Neutrophil (primary cell): ENCODE measurements around the gene PEX5L.

Experiments used
- H3K27ac ChIP-seq: fragments of 200-600 bp; sonication (generic); 2 replicates; pipeline ENCODE4 v1.5.1; 2016; ENCODE audit warnings: mild to moderate bottlenecking, moderate library complexity
- H3K27me3 ChIP-seq: fragments of 200-600 bp; sonication (generic); 2 replicates; pipeline ENCODE4 v1.6.0; 2016; ENCODE audit warnings: mild to moderate bottlenecking
- H3K36me3 ChIP-seq: fragments of 200-600 bp; sonication (generic); 2 replicates; pipeline ENCODE4 v1.5.1; 2017
- H3K4me1 ChIP-seq, 2 experiments: fragments of 200-600 bp in 1 of 2; sonication (generic) in 1 of 2; 1 replicate in 1 of 2; 2 replicates in 1 of 2; pipeline versions ENCODE4 v1.5.1 to v1.6.1; 2013 to 2016; ENCODE audit warnings: low read depth in 1 of 2, low read length in 1 of 2, mild to moderate bottlenecking in 1 of 2, moderate library complexity in 1 of 2; ENCODE audit not compliant: control insufficient read depth in 1 of 2, insufficient read depth in 1 of 2
- H3K4me3 ChIP-seq, 2 experiments: fragments of 200-600 bp in 1 of 2; sonication (generic) in 1 of 2; 1 replicate in 1 of 2; 2 replicates in 1 of 2; pipeline ENCODE4 v1.5.1; 2013 to 2016; ENCODE audit warnings: low read depth in 1 of 2, low read length in 1 of 2, mild to moderate bottlenecking in 1 of 2, moderate library complexity in 1 of 2
- H3K9me3 ChIP-seq: fragments of 200-600 bp; sonication (generic); 2 replicates; pipeline ENCODE4 v1.5.1; 2016
- TF ChIP-seq, protein P1 (sequence below): fragments of 200-600 bp; sonication (generic); IDR thresholded peaks from 2 replicates; pipeline ENCODE4 v1.5.1; 2016; ENCODE audit warnings: antibody characterized with exemption

The PEX5L gene

DNA sequence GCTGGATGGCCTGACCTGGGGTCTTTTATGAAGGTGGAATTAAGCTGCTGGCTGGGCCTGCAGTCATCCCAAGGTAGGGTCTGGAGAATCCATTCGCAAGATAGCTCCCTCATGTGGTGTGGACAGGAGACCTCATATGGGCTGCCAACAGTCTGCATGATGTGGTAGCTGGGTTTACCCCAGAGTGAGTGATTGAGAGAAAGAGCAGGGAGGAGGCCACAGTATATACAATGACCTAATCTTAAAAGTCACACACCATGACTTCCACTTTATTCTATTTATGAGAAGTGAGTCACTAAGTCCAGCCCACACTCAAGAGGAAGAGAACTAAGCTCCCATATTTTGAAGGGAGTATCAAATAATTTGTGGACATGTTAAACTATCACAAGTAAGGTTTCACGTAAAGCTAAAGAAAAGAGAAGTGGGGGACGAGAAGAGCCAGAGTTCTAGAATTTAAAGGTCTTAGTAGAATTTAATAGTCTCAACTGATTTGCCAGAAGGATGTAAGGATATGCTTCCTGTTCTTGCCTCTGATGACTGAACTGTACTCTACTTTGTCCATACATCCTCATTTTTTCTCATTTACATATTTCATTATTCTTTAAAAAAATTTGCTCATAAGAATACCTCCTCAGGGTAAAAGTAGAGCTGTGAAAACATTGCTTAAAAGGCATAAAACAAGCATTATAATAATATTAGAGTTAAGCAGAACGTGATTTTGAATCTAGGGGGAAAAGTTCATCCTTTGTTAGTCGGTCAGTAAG, 184.4 kb downstream of the PEX5L start:
- Histone ChIP-seq H3K9me3 (no peaks in the 10 kb centered on the region), H3K27ac (no peak overlapping the region), H3K36me3 (no peaks in the 10 kb centered on the region), H3K27me3 (no peaks in the 10 kb centered on the region), H3K4me1 (no peaks in the 10 kb centered on the region), H3K4me3 (no peak overlapping the region)
- TF ChIP-seq, protein P1, sequence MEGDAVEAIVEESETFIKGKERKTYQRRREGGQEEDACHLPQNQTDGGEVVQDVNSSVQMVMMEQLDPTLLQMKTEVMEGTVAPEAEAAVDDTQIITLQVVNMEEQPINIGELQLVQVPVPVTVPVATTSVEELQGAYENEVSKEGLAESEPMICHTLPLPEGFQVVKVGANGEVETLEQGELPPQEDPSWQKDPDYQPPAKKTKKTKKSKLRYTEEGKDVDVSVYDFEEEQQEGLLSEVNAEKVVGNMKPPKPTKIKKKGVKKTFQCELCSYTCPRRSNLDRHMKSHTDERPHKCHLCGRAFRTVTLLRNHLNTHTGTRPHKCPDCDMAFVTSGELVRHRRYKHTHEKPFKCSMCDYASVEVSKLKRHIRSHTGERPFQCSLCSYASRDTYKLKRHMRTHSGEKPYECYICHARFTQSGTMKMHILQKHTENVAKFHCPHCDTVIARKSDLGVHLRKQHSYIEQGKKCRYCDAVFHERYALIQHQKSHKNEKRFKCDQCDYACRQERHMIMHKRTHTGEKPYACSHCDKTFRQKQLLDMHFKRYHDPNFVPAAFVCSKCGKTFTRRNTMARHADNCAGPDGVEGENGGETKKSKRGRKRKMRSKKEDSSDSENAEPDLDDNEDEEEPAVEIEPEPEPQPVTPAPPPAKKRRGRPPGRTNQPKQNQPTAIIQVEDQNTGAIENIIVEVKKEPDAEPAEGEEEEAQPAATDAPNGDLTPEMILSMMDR = no peak

DNA sequence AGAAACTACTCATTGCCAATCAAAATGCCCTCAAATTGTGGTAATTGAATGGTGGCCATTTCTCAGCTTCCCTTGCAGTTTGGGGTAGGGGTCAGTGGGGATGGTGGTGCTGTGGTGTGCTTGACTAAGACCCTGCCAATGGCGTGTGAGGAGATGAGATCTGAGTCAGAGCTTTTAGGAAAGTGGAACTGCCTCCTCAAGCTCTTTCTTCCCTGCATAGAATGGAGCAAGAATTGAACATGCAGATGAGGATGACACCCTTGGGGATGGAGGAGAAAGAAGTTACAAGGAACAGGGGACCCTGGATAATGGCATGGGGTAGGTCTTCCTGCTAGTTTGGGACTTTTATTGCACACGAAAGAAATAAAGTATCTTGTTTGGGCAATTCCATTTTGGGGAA, 188.0 kb downstream of the PEX5L start:
- TF ChIP-seq, protein P1 = no peak
- Histone ChIP-seq H3K36me3 (no peaks in the 10 kb centered on the region), H3K27me3 (no peaks in the 10 kb centered on the region), H3K4me3 (no peak overlapping the region), H3K27ac (no peak overlapping the region), H3K9me3 (no peaks in the 10 kb centered on the region), H3K4me1 (no peaks in the 10 kb centered on the region)

DNA sequence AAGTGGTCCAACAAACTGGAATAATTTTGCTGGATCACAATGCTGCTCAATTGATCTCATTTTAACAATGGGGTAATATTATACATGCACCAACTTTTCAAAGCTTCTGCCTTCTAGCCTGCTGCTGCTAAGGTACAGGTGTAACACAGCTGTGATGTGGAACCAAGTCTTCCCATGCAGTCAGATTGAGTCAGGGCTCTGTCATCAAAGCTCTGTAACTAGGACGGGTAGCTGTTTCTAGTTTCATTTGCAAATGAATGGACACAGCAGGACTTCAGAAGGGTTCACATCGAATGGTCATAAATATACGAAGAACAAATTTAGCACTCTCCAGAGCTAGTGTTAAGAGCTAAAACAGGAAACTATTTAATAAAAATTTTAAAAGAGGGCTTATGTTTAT, 194.7 kb downstream of the PEX5L start:
- Histone ChIP-seq H3K27me3 (peaks cover 14% of the 10 kb centered on the region), H3K36me3 (no peaks in the 10 kb centered on the region), H3K9me3 (no peaks in the 10 kb centered on the region), H3K4me1 (no peaks in the 10 kb centered on the region), H3K4me3 (no peak overlapping the region), H3K27ac (no peak overlapping the region)
- TF ChIP-seq, protein P1 = no peak

DNA sequence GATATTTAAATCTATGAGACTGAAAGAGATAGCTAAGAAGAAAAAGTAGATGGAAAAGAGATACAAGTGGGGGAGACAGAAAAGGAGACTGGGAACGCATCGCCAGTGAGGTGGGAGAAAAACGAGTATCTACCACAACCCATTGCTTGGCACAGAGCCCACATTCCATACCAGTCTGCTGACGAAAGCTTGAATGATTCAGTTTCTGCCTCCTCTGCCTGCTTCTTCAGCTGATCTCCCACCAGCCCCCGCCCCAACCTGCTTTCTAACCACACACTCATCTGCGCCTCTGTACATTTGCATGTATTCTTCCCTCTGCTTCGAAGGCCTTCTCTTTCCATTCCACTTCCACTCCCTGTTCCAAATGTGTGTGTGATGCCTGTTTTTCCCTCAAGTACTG, 195.8 kb downstream of the PEX5L start:
- no peak overlapping the region for H3K4me3 ChIP-seq
- no peak overlapping the region for H3K27ac ChIP-seq
- H3K9me3 ChIP-seq = no peaks in the 10 kb centered on the region
- H3K27me3 ChIP-seq = peaks cover 14% of the 10 kb centered on the region
- no peaks in the 10 kb centered on the region for H3K4me1 ChIP-seq
- H3K36me3 ChIP-seq = no peaks in the 10 kb centered on the region
- TF ChIP-seq, protein P1 = no peak

DNA sequence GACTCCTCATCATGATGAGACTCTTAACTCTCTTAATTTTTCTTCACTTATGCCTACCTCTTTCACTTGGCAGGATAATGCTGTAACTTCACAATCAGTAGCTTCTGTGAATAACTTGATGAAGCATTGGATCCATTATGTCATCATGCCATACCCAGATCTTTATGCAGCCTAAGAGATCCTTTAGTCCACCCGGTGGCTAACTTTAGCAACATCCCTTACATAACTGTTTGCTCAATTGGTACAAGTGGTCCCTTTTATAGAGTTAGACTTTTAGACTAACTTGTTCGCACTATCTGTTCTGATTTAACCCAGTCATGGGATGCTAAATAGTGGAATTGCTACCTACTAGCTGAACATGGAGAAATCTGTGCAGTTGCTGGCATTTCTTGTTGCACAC, 199.4 kb downstream of the PEX5L start:
- no peak overlapping the region for H3K27ac ChIP-seq
- H3K36me3 ChIP-seq = no peaks in the 10 kb centered on the region
- H3K4me3 ChIP-seq = no peak overlapping the region

More for the DNA sequence above, 199.4 kb downstream of the PEX5L start:
- H3K4me1 ChIP-seq = no peaks in the 10 kb centered on the region
- TF ChIP-seq, protein P1 = no peak
- H3K27me3 ChIP-seq = peaks cover 14% of the 10 kb centered on the region
- no peaks in the 10 kb centered on the region for H3K9me3 ChIP-seq
